GM12872 (cell line): ENCODE measurements around the gene ZBTB21.

ENCODE experiments used
- CTCF ChIP-seq: IDR thresholded peaks from 3 replicates; pipeline ENCODE4 v1.5.1; 2011; ENCODE audit warnings: low read depth, mild to moderate bottlenecking, low read length, moderate library complexity; ENCODE audit not compliant: insufficient read depth

Gene ZBTB21

GRCh38 chr21:41941941-41942340 is 68.2 kb downstream of the ZBTB21 start:
- no peak for TF ChIP-seq CTCF

GRCh38 chr21:41940431-41940830 is 69.7 kb downstream of the ZBTB21 start:
- TF ChIP-seq CTCF: no peak

GRCh38 chr21:41939391-41939790 is 70.8 kb downstream of the ZBTB21 start:
- no peak for TF ChIP-seq CTCF
